Lower leg skin (tissue), 4 donors: Measurements from ENCODE around the gene SNX30. TPM values are rescaled to one million over a fixed set of nuclear protein-coding genes. Genes with fewer than 3 reads are reported as not detected.

ENCODE experiments used
- DNase-seq, 2 donors: peaks; one replicate each; pipeline ENCODE4 v3.0.0-alpha.2; 2019; ENCODE audit warnings: low spot score in 2 of 2
- H3K4me3 ChIP-seq: fragments of 200-600 bp; sonication (generic); 2 replicates; pipeline ENCODE4 v1.5.1; 2017; ENCODE audit warnings: mild to moderate bottlenecking, low read depth; ENCODE audit not compliant: poor library complexity, severe bottlenecking
- POLR2A ChIP-seq, 2 donors: fragments of 450-650 bp; IDR thresholded peaks; one replicate each; pipeline ENCODE4 v1.6.1; 2016 to 2017; ENCODE audit warnings: antibody characterized with exemption in 2 of 2, mild to moderate bottlenecking in 1 of 2, moderate library complexity in 1 of 2
- WGBS, 2 donors: methylation state at CpG; one replicate each; pipeline ENCODE4 v1.1.5; 2018; 5-methylcytosine and 5-hydroxymethylcytosine counted together
- intact Hi-C: fragments of 100-400 bp; cut with DNase I; formaldehyde crosslinking; loops from one replicate; pipeline ENCODE4 v1.15.0; 2023; ENCODE audit warnings: low total_unique reads
- total RNA-seq, 4 donors: library from RNA; depleted of rRNA; stranded (reverse); fragments of >200 nt; gene quantifications; one replicate each; pipeline ENCODE4 v1.1.0, GENCODE V29; 2016
- TF ChIP-seq, protein P1 (sequence below), 3 donors: fragments of 450-650 bp; IDR thresholded peaks; one replicate each; pipeline ENCODE4 v1.5.1; 2016; ENCODE audit warnings: antibody characterized with exemption in 3 of 3, mild to moderate bottlenecking in 3 of 3, moderate library complexity in 2 of 3

SNX30 gene
- total RNA-seq, 4 donors from 2014 or later = 7.6 to 16.5 (median 13.0) TPM

DNA sequence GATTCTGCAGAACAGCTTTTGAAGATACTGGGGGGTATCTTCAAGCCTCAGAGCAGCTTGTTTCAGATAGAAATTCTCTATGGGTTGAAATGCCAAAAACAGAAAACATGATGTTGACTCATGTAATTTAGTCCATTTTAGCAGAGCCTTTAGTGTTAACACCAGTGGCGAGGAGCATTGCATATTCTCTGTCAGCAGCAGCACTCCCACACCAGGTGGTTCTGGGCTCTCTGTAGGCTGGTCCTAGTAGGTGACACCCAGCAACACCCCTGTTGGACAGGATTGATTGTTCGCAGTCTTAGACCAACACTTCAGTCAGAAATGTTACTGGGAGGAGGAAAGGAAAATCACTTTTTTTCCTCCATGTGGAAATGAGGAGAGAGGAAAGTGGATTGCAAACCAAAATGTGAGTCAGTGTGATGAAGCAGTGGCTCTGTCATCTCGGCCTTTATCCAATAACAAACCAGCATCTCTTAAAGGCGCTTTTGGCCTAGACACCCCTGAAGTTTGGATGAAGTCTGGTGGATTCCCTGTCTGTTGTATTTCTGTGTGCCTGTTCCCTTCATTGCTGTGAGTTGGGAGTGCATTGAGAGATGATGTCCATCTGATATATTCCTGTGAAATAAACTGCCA, 123.3 kb downstream of the SNX30 start:
- DNase-seq = no peak
- intact Hi-C loops = no loop called here
- TF ChIP-seq POLR2A (IDR thresholded peaks at IDR 0.05) = no peak
- TF ChIP-seq, protein P1, sequence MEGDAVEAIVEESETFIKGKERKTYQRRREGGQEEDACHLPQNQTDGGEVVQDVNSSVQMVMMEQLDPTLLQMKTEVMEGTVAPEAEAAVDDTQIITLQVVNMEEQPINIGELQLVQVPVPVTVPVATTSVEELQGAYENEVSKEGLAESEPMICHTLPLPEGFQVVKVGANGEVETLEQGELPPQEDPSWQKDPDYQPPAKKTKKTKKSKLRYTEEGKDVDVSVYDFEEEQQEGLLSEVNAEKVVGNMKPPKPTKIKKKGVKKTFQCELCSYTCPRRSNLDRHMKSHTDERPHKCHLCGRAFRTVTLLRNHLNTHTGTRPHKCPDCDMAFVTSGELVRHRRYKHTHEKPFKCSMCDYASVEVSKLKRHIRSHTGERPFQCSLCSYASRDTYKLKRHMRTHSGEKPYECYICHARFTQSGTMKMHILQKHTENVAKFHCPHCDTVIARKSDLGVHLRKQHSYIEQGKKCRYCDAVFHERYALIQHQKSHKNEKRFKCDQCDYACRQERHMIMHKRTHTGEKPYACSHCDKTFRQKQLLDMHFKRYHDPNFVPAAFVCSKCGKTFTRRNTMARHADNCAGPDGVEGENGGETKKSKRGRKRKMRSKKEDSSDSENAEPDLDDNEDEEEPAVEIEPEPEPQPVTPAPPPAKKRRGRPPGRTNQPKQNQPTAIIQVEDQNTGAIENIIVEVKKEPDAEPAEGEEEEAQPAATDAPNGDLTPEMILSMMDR (IDR thresholded peaks at IDR 0.05) = no peak
- no peak overlapping the region for H3K4me3 ChIP-seq
- 92% methylated on average over 4 of the region's 4 CpGs for WGBS, 2 donors

DNA sequence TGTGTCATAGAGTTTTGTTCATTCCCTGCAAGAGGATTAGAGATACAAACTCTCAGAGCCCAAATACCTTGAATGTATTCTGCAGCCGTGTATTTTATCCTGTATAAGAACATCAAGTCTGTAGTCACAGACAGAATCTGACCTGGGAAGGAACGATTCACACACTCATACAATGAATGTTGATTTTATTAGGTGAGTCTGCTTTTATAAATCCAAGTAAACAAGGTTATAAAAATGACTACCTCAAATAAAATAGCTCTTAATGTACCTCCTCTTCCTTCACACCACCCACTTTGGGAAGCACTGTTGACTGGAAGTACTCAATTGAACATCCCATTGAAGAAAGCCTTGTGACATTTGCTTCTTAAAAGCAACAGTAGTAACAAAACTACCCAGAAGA, 128.2 kb downstream of the SNX30 start:
- no peak for DNase-seq
- intact Hi-C loops = no loop called here
- H3K4me3 ChIP-seq = no peak overlapping the region
- TF ChIP-seq POLR2A (IDR thresholded peaks at IDR 0.05) = no peak
- TF ChIP-seq, protein P1 (IDR thresholded peaks at IDR 0.05) = no peak
- 91 to 95% methylated on average over 2 of the region's 2 CpGs for WGBS, 2 donors

DNA sequence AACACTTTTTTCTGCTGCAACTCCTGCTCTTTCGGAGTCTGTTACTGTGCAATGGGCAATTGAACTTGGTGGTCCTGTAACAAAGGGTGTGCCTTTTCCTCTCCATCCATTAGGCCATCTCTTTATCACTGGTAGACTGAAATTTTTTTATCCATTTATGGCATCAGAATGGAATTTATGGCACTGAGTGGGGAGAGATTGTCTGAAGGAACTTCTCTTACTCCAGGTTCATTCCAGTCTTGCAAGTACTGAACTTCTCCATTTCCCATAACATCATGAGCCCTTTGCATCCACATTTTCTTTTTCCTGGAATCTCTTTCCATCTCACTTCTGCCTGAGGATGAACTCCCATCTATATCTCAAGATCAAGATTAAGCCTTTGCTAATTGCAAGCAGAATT, 130.1 kb downstream of the SNX30 start:
- no peak for DNase-seq
- WGBS, 2 donors = 92 to 100% methylated on average over 1 of the region's 1 CpG
- H3K4me3 ChIP-seq = no peak overlapping the region
- intact Hi-C loops = no loop called here
- TF ChIP-seq, protein P1 (IDR thresholded peaks at IDR 0.05) = no peak
- no peak for TF ChIP-seq POLR2A (IDR thresholded peaks at IDR 0.05)

DNA sequence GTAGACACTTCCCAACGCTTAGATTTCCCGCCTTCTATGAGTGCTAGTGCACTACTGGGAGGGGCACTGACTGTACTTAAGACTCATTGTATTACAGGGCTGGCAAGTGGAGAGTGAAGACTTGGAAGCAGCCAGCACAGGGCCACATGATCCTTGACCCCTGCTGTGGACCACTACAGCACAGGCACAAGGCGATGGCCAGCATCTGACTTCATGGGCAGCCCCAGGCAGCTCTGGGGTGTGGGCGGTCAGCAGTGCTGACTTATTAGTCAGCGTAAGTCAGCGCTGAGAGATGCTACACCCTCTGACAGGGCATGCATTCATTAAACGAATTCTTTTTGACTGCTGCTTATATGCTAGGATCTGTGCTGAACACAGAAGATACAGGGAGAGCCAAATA, 130.8 kb downstream of the SNX30 start:
- DNase-seq = no peak
- intact Hi-C loops = no loop called here
- 86 to 94% methylated on average over 7 of the region's 7 CpGs for WGBS, 2 donors
- TF ChIP-seq, protein P1 (IDR thresholded peaks at IDR 0.05) = no peak
- TF ChIP-seq POLR2A (IDR thresholded peaks at IDR 0.05) = no peak
- no peak overlapping the region for H3K4me3 ChIP-seq

DNA sequence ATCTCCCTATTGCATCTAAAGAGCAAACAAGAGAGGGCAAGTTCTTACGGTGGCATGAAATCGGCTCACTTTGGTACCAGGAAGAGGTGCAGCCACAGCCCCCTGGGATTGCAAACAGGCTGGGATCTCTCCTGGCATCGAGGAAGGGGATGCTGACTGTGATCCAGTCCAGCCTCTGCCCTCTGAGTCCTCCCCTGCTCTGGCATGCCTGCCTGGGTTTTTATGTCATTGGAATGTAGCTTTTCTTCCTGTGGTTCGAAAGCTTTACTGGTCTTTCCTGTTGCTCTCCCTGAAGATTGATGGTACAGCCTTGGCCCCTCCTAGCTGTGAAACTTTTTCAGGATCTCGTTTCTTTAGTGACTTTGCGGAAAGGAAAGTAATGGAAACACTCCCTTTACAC, 133.5 kb downstream of the SNX30 start:
- 30 to 40% methylated on average over 6 of the region's 6 CpGs for WGBS, 2 donors
- TF ChIP-seq, protein P1 (IDR thresholded peaks at IDR 0.05) = no peak
- no peak for TF ChIP-seq POLR2A (IDR thresholded peaks at IDR 0.05)
- peak in 1 of 2 donors; percentile 46 for DNase-seq

DNA sequence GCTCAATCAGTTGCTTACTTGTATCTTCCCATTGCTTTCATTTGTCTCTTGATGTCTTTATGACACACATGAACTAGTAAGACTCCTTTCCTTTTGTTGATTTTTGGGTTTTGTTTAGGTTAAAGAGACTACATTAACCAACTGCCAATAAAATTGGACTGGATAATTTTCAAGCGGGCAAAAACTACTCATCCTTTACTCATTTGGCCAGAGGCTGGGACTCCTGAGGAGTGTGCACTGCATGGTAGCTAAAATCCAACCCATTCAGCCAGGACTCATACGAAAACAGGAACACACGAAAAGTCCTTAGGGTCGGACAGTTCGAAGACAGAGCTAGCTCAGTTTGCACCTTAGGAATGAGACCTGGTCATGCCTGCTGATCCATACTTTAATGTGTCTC, 134.2 kb downstream of the SNX30 start:
- H3K4me3 ChIP-seq = no peak overlapping the region
- peak in 1 of 2 donors; percentile 1 for DNase-seq
- WGBS, 2 donors = 87 to 93% methylated on average over 5 of the region's 5 CpGs
- intact Hi-C loops = no loop called here
- TF ChIP-seq, protein P1 (IDR thresholded peaks at IDR 0.05) = no peak
- TF ChIP-seq POLR2A (IDR thresholded peaks at IDR 0.05) = no peak

More for the DNA sequence above, 133.5 kb downstream of the SNX30 start:
- no peak overlapping the region for H3K4me3 ChIP-seq
- intact Hi-C loops = no loop called here
